Astrocyte of the cerebellum (primary cell): ENCODE results near the gene DAB2.

ENCODE experiments used
- DNase-seq: peaks from one replicate; pipeline ENCODE4 v3.0.0-alpha.2; 2011; ENCODE audit warnings: low read depth
- H3K4me3 ChIP-seq: 2 replicates; pipeline ENCODE4 v1.5.1; 2011; ENCODE audit warnings: mild to moderate bottlenecking, low read depth, low read length, moderate library complexity
- in situ Hi-C: cut with HindIII; loops from 2 replicates; pipeline ENCODE4 v1.10.0; 2017; ENCODE audit warnings: low sequenced_read_pairs
- TF ChIP-seq, protein P1 (sequence below): IDR thresholded peaks from 2 replicates; pipeline ENCODE4 v1.5.1; 2012; ENCODE audit warnings: low read length, low read depth, moderate library complexity, mild to moderate bottlenecking; ENCODE audit errors: missing control alignments

The DAB2 gene

DNA sequence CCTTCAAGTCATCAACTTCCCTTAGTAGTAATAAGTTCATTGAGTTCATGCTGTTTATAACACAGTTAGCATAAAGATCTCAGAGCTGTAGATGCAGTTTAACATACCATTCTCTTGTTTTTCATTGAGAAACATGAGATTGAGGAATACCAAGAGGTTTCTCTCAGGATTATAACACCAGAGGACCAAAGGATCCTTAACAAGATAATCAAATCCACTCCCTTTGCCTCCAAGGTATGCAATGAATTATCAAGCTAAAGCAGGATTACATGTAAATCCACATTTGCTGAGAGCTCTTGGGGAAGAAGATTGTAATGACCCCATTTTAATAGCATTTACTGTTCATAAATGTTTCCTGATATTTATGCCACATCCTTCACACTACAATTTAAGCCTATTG is 35.1 kb upstream of the DAB2 start:
- in situ Hi-C loops = no loop called here
- no peak overlapping the region for H3K4me3 ChIP-seq

DNA sequence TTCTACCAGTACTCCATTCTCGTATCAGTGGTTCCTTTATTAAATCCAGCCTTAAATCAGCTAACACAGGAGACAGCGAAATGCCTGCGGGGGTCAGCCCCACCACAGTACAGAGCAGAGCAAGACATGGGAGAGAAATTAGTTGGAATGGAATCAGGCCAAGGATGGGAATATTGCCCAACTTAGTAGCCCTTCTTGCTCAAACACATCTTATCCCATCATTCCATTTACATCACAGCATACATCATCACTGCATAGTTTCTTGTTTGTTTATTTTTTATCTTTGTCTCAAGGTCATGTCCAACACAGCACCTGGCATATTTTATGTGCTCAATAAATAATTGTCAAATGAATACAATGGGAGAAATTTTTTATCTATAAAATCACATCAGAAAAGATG is 34.3 kb upstream of the DAB2 start:
- in situ Hi-C loops = no loop called here

More for the DNA sequence above, 35.1 kb upstream of the DAB2 start:
- DNase-seq = no peak
- TF ChIP-seq, protein P1, sequence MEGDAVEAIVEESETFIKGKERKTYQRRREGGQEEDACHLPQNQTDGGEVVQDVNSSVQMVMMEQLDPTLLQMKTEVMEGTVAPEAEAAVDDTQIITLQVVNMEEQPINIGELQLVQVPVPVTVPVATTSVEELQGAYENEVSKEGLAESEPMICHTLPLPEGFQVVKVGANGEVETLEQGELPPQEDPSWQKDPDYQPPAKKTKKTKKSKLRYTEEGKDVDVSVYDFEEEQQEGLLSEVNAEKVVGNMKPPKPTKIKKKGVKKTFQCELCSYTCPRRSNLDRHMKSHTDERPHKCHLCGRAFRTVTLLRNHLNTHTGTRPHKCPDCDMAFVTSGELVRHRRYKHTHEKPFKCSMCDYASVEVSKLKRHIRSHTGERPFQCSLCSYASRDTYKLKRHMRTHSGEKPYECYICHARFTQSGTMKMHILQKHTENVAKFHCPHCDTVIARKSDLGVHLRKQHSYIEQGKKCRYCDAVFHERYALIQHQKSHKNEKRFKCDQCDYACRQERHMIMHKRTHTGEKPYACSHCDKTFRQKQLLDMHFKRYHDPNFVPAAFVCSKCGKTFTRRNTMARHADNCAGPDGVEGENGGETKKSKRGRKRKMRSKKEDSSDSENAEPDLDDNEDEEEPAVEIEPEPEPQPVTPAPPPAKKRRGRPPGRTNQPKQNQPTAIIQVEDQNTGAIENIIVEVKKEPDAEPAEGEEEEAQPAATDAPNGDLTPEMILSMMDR = no peak

DNA sequence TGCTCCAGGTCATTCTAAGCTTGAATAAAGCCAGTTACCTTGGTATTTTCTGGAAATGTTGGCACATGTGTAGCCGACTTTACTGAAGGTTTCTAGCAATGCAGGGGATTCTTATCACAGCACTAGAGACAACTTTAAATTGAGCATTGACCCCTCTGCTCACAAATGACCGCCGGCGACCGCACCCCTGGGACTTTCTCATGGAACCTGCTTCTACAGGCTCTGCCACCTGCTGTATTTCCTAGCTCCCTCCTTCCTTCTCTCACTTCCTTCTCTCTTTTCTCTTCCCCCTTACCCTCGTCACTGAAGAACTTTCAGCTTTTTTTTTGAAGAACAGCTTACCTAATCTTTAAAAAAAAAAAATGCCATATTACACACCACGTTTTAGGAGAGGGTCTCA is 30.9 kb upstream of the DAB2 start:
- no peak for DNase-seq
- in situ Hi-C loops = no loop called here
- TF ChIP-seq, protein P1 = no peak
- no peak overlapping the region for H3K4me3 ChIP-seq

More for the DNA sequence above, 34.3 kb upstream of the DAB2 start:
- H3K4me3 ChIP-seq = no peak overlapping the region
- no peak for DNase-seq
- TF ChIP-seq, protein P1 = no peak

DNA sequence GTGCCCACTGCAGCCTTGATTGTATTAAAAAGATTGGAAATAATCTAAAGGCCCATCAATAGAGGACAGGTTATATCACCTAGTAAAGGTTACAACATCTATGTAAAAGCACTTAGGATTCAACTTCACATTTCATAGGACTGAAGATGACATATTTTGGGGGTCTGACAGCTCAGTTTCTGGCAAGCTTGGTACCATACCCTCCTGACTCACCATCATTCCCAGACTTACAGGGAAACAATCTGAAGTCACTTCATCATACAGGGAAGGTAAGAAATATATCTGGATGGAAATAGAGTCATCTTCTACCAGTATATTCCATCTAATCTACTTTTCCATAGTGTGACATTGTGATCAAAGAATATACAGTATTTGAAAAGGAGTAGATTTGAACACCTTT is 28.8 kb upstream of the DAB2 start:
- in situ Hi-C loops = no loop called here
- TF ChIP-seq, protein P1 = no peak
- no peak overlapping the region for H3K4me3 ChIP-seq
- DNase-seq = no peak

DNA sequence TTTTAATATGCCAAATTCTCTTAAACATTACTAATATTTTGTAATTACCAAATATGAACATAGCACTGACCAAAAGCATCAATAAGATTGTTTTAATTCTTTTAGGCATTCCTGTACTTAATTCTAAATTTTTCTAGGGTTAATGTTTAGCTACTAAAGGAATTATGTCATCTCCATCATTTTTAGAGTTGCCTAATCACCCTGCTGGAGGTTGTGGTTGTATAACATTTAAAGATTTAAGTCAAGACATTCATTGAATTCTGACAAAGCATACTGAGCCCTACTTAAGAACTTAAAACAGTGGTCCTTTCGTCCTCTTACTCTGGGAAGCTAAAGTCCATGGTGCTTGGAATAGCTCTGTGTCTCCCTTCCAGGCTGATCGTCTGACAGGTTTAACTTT is 28.1 kb upstream of the DAB2 start:
- DNase-seq = no peak
- TF ChIP-seq, protein P1 = no peak
- in situ Hi-C loops = no loop called here
- H3K4me3 ChIP-seq = no peak overlapping the region

DNA sequence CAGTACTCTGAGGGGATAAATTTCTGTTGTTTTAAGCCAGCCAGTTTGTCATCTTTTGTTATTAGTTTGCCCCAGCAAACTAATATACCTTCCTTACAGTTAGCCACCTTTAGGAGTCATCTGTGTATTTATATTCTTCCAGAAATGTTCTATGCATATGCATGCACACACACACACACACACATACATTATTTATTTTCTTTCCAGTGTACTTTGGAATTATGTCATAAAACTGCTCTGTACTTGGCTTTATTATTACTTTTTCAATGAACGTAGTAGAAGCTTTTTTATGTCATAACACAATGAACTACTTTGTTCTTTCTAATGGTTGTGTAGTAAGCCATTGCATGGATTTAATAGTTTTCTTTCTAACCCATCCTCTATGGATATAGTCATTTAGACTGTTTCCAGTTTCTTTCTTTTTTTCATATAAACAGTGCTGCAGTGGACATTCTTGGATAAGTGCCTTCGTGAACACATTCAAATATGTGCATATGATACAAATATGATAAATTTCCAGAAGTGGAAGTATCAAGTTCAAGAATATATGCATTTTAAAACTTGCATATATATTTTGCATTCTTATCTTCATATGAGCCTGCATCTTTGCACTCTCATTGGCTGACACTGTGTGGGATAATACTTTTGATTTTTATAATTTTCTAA is 26.6 kb upstream of the DAB2 start:
- DNase-seq = no peak
- TF ChIP-seq, protein P1 = no peak
- H3K4me3 ChIP-seq = no peak overlapping the region
- in situ Hi-C loops = no loop called here
